ENCODE results near the gene ETV1.

Gene ETV1

GRCh38 chr7:13882051-13882450 is 107.4 kb downstream of the ETV1 start:
- in situ Hi-C loops (cut with MboI; ENCODE audit: low pct_unique_long_range_greater_than_20kb, low sequenced_read_pairs, unreplicated experiment), result no loop called here
- no peak for DNase-seq (ENCODE audit: low spot score)
- TF ChIP-seq CTCF (IDR thresholded peaks at IDR 0.05; ENCODE audit: extremely low read depth, insufficient read depth, missing control alignments), result no peak

DNA sequence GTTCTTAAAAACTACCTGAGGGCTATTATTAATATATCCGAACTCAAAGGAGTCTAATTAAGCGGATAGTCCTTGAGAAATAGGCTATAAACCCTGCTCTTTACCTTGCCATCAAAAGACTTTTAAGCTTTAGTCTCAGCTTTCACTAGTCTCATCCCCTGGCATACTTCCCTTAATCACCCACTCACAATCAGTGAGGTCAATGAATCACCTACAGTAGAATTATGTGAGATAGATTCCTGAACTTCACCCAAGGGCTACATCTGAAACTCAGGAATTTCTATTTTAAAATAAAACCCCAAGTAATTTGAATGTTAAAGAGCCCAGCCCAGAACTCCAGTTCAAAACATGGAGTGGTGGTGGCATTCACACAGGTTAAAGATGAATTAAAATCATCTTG is 108.7 kb downstream of the ETV1 start:
- no peak for TF ChIP-seq CTCF (IDR thresholded peaks at IDR 0.05; ENCODE audit: extremely low read depth, insufficient read depth, missing control alignments)
- no peak for DNase-seq (ENCODE audit: low spot score)
- in situ Hi-C loops (cut with MboI; ENCODE audit: low pct_unique_long_range_greater_than_20kb, low sequenced_read_pairs, unreplicated experiment), result no loop called here

GRCh38 chr7:13879994-13880686 is 109.3 kb downstream of the ETV1 start:
- TF ChIP-seq CTCF (IDR thresholded peaks at IDR 0.05; ENCODE audit: extremely low read depth, insufficient read depth, missing control alignments), result no peak
- no peak for DNase-seq (ENCODE audit: low spot score)
- in situ Hi-C loops (cut with MboI; ENCODE audit: low pct_unique_long_range_greater_than_20kb, low sequenced_read_pairs, unreplicated experiment), result no loop called here

DNA sequence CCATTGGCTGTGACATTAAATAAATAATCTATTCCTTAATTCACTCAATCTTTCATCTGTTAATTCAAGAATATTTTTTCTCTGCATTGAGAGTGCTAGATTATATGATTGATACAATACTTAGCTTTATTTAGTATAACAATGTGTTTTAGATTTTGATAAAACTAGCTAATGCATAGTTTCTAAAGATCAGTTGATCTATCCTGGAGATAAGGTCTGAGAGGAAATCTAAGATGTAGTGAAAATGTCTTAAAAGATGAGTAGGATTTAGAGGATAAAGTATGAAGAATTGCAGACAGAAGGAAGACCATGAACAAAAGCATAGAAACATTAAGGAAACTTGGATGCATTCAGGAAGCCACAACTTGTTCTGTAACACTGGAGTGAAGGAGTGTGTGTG is 110.3 kb downstream of the ETV1 start:
- TF ChIP-seq CTCF (IDR thresholded peaks at IDR 0.05; ENCODE audit: extremely low read depth, insufficient read depth, missing control alignments), result no peak
- DNase-seq (ENCODE audit: low spot score), result no peak
- in situ Hi-C loops (cut with MboI; ENCODE audit: low pct_unique_long_range_greater_than_20kb, low sequenced_read_pairs, unreplicated experiment), result no loop called here

GRCh38 chr7:13878154-13878553 is 111.3 kb downstream of the ETV1 start:
- TF ChIP-seq CTCF (IDR thresholded peaks at IDR 0.05; ENCODE audit: extremely low read depth, insufficient read depth, missing control alignments), result no peak

GRCh38 chr7:13875496-13876074 is 113.9 kb downstream of the ETV1 start:
- no peak for TF ChIP-seq CTCF (IDR thresholded peaks at IDR 0.05; ENCODE audit: extremely low read depth, insufficient read depth, missing control alignments)
- in situ Hi-C loops (cut with MboI; ENCODE audit: low pct_unique_long_range_greater_than_20kb, low sequenced_read_pairs, unreplicated experiment), result no loop called here
- no peak for DNase-seq (ENCODE audit: low spot score)

More at GRCh38 chr7:13878154-13878553, 111.3 kb downstream of the ETV1 start:
- in situ Hi-C loops (cut with MboI; ENCODE audit: low pct_unique_long_range_greater_than_20kb, low sequenced_read_pairs, unreplicated experiment), result no loop called here
- DNase-seq (ENCODE audit: low spot score), result no peak

All from GM13977 (cell line).